Coronary artery (tissue), 2 donors: ENCODE results near the gene ARFIP1.

ENCODE experiments used
- DNase-seq: peaks from one replicate; pipeline ENCODE4 v3.0.0-alpha.2; 2017; ENCODE audit warnings: low spot score
- H3K27ac ChIP-seq, 2 donors: fragments of 200-600 bp; sonication (generic); one replicate each; pipeline ENCODE4 v1.5.1; 2016 to 2019
- H3K4me3 ChIP-seq: fragments of 200-600 bp; sonication (generic); 2 replicates; pipeline ENCODE4 v1.5.1; 2016; ENCODE audit warnings: mild to moderate bottlenecking, moderate library complexity
- TF ChIP-seq, protein P1 (sequence below): fragments of 200-600 bp; sonication (generic); IDR thresholded peaks from one replicate; pipeline ENCODE4 v1.5.1; 2019; ENCODE audit warnings: antibody characterized with exemption

Gene ARFIP1

DNA sequence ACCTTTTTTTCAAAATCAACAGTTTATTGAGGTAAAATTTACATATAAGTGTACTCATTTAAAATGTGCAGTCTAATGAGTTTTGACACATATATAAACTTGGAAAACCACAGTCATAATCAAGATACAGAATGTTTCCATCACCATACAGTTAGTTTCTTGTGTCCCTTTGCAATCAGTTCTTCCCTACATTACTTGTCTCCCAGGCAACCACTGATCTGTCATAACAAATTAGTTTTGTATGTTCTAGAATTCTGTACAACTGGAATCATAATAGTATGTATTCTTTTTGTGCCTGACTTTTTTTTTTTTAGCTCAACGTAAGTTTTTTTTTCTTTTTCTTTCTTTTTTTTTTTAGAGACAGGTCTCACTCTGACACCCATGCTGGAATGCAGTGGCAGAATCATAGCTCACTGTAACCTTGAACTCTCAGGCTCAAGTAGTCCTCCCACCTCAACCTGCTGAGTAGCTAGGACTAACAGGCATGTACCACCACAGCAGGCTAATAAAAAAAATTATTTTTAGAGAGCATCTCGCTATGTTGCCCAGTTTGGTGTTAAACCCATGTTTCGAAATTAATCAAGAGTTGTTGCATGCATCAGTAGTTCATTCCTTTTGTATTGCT, 26.9 kb downstream of the ARFIP1 start:
- TF ChIP-seq, protein P1, sequence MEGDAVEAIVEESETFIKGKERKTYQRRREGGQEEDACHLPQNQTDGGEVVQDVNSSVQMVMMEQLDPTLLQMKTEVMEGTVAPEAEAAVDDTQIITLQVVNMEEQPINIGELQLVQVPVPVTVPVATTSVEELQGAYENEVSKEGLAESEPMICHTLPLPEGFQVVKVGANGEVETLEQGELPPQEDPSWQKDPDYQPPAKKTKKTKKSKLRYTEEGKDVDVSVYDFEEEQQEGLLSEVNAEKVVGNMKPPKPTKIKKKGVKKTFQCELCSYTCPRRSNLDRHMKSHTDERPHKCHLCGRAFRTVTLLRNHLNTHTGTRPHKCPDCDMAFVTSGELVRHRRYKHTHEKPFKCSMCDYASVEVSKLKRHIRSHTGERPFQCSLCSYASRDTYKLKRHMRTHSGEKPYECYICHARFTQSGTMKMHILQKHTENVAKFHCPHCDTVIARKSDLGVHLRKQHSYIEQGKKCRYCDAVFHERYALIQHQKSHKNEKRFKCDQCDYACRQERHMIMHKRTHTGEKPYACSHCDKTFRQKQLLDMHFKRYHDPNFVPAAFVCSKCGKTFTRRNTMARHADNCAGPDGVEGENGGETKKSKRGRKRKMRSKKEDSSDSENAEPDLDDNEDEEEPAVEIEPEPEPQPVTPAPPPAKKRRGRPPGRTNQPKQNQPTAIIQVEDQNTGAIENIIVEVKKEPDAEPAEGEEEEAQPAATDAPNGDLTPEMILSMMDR = no peak
- Histone ChIP-seq H3K27ac (no peak overlapping the region), H3K4me3 (no peak overlapping the region)
- no peak for DNase-seq

DNA sequence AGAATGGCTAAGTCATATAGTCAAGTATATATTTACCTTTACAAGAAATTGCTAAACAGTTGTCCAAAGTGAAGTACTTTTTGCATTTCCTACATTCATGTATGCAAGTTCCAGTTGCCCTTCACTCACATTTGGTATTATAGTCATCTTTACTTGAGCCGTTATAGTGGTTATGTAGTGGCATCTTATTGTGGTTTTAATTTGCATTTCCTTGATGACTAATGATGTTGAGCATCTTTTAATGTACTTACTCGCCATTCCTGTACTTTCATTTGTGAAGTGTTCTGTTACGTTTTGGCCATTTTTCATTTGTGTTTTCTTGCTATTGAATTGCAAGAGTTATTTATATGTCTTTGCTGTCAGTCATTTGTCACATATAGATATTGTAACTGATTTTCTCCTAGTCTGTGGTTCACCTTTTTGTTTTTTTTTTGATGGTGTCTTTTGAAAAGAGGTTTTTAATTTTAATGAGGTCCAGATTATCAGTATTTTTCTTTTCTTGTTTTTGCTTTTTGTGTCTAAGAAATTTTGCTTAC, 27.6 kb downstream of the ARFIP1 start:
- no peak for DNase-seq
- TF ChIP-seq, protein P1 = no peak
- Histone ChIP-seq H3K4me3 (no peak overlapping the region), H3K27ac (no peak overlapping the region)

DNA sequence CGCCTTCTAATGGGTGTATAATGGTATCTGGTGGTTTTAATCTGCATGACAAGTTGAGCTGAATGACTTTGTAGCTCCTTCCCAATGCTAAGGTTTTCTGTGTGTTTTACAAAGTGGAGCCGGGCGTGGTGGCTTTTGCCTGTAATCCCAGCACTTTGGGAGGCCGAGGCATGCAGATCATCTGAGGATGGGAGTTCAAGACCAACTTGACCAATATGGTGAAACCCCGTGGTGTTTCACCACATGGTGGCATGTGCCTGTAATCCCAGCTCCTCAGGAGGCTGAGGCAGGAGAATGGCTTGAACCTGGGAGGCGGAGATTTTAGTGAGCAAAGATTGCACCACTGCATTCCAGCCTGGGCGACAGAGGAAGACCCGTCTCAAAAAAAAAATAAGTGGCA, 28.9 kb downstream of the ARFIP1 start:
- Histone ChIP-seq H3K4me3 (no peak overlapping the region), H3K27ac (no peak overlapping the region)
- TF ChIP-seq, protein P1 = no peak
- no peak for DNase-seq

DNA sequence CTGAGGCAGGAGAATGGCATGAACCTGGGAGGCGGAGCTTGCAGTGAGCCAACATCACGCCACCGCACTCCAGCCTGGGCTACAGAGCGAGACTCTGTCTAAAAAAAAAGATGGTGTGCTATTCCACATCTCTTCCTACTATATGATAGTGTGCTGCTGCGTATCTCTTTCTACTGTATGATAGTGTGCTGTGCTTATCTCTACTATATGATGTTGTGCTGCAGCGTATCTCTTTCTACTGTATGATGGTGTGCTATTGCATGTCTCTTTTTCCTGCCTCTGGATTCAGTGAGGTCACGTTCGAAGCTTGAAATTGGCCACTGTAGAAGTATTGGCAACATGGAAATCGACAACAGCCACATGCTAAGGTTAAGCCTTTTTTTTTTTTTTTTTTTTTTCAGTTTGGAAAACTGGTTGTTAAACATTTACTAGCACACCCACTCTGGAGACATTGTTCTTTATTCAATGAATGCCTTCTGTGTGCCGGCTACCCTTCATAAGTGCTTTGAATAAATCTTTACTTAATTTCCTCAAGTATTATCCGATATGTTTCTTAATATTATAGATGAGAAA, 31.0 kb downstream of the ARFIP1 start:
- Histone ChIP-seq H3K27ac (no peak overlapping the region), H3K4me3 (no peak overlapping the region)
- DNase-seq = no peak
- TF ChIP-seq, protein P1 = no peak

DNA sequence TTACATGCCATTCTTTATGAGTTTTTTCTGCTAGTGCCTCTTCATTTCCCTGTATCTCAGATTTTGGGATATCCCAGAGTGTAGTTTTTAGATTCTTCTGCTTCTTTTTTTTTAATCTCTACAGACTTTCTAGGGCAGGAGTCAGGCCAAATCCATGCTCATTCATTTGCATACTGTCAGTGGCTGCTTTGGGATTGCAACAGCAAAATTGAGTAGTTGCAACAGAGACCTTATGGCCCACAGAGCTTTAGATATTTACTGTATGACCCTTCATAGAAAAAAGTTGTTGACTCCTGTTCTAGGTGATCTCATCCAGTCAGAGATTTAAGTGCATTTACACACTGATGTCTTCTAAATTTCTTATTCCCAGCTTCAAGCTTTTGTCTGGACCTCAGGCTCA, 35.3 kb downstream of the ARFIP1 start:
- TF ChIP-seq, protein P1 = no peak
- Histone ChIP-seq H3K4me3 (no peak overlapping the region), H3K27ac (no peak overlapping the region)
- DNase-seq = no peak

DNA sequence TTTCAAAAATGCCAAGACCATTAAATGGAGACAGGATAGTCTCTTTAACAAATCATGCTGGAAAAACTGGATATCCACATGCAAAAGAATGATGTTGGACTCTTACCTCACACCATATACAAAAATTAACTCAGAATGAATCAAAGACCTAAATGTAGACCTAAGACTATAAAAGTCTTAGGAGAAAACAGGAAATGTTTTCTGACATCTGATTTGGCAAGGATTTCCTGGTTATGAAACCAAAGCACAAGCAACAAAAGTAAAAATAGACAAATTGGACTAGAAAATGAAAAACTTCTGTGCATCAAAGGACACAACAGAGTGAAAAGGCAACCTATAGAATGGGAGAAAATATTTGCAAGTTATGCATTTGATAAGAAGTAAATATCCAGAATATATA, 37.6 kb downstream of the ARFIP1 start:
- Histone ChIP-seq H3K4me3 (no peak overlapping the region), H3K27ac (no peak overlapping the region)
- no peak for DNase-seq
- TF ChIP-seq, protein P1 = no peak

DNA sequence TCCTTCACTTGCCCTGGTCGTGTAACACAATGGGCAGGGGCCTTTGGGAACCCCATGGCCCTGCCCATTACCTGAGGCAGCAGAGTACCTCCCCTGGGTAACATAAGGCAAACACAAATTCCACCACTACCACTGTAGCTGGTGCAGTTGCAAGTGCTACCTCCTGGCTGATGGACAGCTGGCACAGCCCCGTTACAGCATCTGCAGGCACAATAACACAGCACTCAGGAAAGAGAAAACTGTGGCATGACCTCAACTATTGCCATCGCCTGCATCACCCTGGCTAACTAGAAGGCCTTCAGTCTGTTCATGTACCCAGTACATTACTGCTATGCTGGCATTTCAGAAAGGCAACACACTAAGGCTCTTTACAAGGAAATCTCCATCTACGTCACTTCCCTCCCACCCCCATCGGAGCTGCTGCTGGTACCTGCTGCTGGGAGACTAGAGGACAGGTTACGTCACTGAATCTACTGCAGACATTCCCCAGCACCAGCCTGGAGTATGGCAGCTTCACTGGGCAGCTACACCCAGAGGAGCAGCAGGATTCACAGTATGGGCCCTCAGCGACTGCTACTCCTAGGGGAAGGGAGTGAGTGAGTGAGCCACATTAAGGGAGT, 39.4 kb downstream of the ARFIP1 start:
- no peak for DNase-seq
- Histone ChIP-seq H3K4me3 (no peak overlapping the region), H3K27ac (no peak overlapping the region)
- TF ChIP-seq, protein P1 = no peak
